Measurements from ENCODE around the gene MED12. TPM values are rescaled to one million over a fixed set of nuclear protein-coding genes. Genes with fewer than 3 reads are reported as not detected.

The MED12 gene
- polyA plus RNA-seq, 1 experiment: 12.4 TPM

- no peaks in the 10 kb centered on the region for H3K36me3 ChIP-seq (ENCODE audit: control insufficient read depth, insufficient read depth, low read length)
- DNase-seq (ENCODE audit: low read depth): no peak
- CTCF ChIA-PET: no interaction called here
- H3K27me3 ChIP-seq (ENCODE audit: control insufficient read depth, insufficient read depth, low read length): no peaks in the 10 kb centered on the region
- no peak overlapping the region for H3K4me3 ChIP-seq (ENCODE audit: low read depth, low read length)
- no peak for TF ChIP-seq CTCF (IDR thresholded peaks at IDR 0.05; ENCODE audit: insufficient read depth, low read depth, low read length)
- POLR2A ChIA-PET: no interaction called here
Measured at GRCh38 chrX:71082822-71083221, 35.6 kb upstream of the MED12 start.

- no peak for TF ChIP-seq CTCF (IDR thresholded peaks at IDR 0.05; ENCODE audit: insufficient read depth, low read depth, low read length)
- Histone ChIP-seq H3K4me3 (ENCODE audit: low read depth, low read length) (no peak overlapping the region), H3K36me3 (ENCODE audit: control insufficient read depth, insufficient read depth, low read length) (no peaks in the 10 kb centered on the region), H3K27me3 (ENCODE audit: control insufficient read depth, insufficient read depth, low read length) (no peaks in the 10 kb centered on the region)
- CTCF ChIA-PET: no interaction called here
- POLR2A ChIA-PET: no interaction called here
- DNase-seq (ENCODE audit: low read depth): no peak
Measured at GRCh38 chrX:71085900-71086299, 32.5 kb upstream of the MED12 start.

- no peaks in the 10 kb centered on the region for H3K27me3 ChIP-seq (ENCODE audit: control insufficient read depth, insufficient read depth, low read length)
- DNase-seq (ENCODE audit: low read depth): no peak
- CTCF ChIA-PET: interaction anchor here (1.1 to 1.4 kb wide), 3 partner anchors 10 to 38 kb away, joined by 3 to 6 read pairs (median 3); no protein-coding TSS in a partner anchor
- no peak for TF ChIP-seq CTCF (IDR thresholded peaks at IDR 0.05; ENCODE audit: insufficient read depth, low read depth, low read length)
- no peak overlapping the region for H3K4me3 ChIP-seq (ENCODE audit: low read depth, low read length)
- POLR2A ChIA-PET: no interaction called here
- H3K36me3 ChIP-seq (ENCODE audit: control insufficient read depth, insufficient read depth, low read length): no peaks in the 10 kb centered on the region
Measured at GRCh38 chrX:71091263-71091662, 27.1 kb upstream of the MED12 start.

- Histone ChIP-seq H3K27me3 (ENCODE audit: control insufficient read depth, insufficient read depth, low read length) (no peaks in the 10 kb centered on the region; the same call in 1 of the 2 replicates), H3K4me3 (ENCODE audit: low read depth, low read length) (peak overlapping the region; percentile 66), H3K36me3 (ENCODE audit: control insufficient read depth, insufficient read depth, low read length) (no peaks in the 10 kb centered on the region)
- DNase-seq (ENCODE audit: low read depth): no peak
- CTCF ChIA-PET: no interaction called here
- POLR2A ChIA-PET: no interaction called here
- no peak for TF ChIP-seq CTCF (IDR thresholded peaks at IDR 0.05; ENCODE audit: insufficient read depth, low read depth, low read length)
Measured at GRCh38 chrX:71095033-71095432, 23.4 kb upstream of the MED12 start.

- Histone ChIP-seq H3K36me3 (ENCODE audit: control insufficient read depth, insufficient read depth, low read length) (no peaks in the 10 kb centered on the region), H3K4me3 (ENCODE audit: low read depth, low read length) (peak within 1 kb of the TSS; percentile 66), H3K27me3 (ENCODE audit: control insufficient read depth, insufficient read depth, low read length) (no peaks in the 10 kb centered on the region; the same call in 1 of the 2 replicates)
- DNase-seq (ENCODE audit: low read depth): peak; percentile 30
- POLR2A ChIA-PET: no interaction called here
- TF ChIP-seq CTCF (IDR thresholded peaks at IDR 0.05; ENCODE audit: insufficient read depth, low read depth, low read length): no peak
- CTCF ChIA-PET: interaction anchor here (0.7 kb wide), 1 partner anchor 9 kb away, joined by 3 read pairs; no protein-coding TSS in a partner anchor
Measured at GRCh38 chrX:71095555-71095980, 22.8 kb upstream of the MED12 start, which contains the start of gene FOXO4. Gene FOXO4 (plus strand): TSS chrX:71095851. CDS start chrX:71096529, 678 bp downstream.

Measured in BJ (cell line).